ENCODE measurements around the gene BRS3.

BRS3 gene

GRCh38 chrX:136491832-136492231, 4.1 kb downstream of the BRS3 start:
- H3K4me3 ChIP-seq (ENCODE audit: low read depth, low read length), result no peak overlapping the region
- no peak for DNase-seq (ENCODE audit: low read depth)

GRCh38 chrX:136493011-136493410, 5.3 kb downstream of the BRS3 start:
- DNase-seq (ENCODE audit: low read depth), result no peak
- no peak overlapping the region for H3K4me3 ChIP-seq (ENCODE audit: low read depth, low read length)

GRCh38 chrX:136495043-136495442, 7.3 kb downstream of the BRS3 start:
- DNase-seq (ENCODE audit: low read depth), result no peak
- no peak overlapping the region for H3K4me3 ChIP-seq (ENCODE audit: low read depth, low read length)

GRCh38 chrX:136496186-136496763, 8.5 kb downstream of the BRS3 start:
- H3K4me3 ChIP-seq (ENCODE audit: low read depth, low read length), result peak overlapping the region; percentile 73
- DNase-seq (ENCODE audit: low read depth), result no peak

DNA sequence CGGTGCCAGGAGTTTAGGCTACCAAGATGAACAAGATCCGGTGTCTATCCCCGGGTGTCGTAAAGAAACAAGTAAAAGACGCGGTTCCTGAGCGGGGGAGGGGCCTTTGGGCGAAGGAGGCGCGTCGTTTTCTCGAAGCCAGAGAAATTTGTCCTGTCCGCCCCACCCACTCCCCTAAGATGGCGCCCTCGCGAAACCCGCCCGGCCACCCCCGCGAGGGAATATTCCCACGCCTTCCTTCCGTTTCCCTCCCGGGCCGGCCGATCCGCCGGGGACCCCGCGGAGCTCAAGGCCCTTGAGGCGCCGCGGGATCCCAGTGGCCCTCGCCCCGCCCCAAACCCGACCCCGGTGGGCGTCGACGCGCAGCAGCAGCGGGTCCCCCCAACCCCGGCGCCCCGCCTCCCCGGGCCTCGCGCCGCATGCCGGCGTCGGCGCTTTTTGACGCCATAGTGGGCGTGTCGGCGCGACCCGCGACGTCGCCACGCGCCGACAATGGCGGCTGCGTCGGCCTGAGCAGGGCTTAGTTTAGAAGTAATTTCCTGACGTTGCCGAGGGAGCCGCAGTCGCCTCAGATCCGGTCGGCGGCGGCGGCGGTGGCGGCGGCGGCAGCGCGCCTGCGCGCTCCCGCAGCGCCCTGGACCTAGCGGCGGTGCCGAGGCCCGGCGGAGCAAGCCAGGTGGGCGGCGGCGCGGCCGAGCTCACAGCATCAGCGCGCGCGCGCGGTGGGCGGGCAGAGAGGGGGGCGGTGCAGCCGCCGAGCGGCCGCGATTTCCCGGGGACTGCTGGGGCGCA, 9.2 kb downstream of the BRS3 start:
- DNase-seq (ENCODE audit: low read depth), result peak; percentile 51
- H3K4me3 ChIP-seq (ENCODE audit: low read depth, low read length), result peak overlapping the region; percentile 73

GRCh38 chrX:136497556-136498052, 9.9 kb downstream of the BRS3 start, which contains the start of gene HTATSF1:
Gene HTATSF1, plus strand, starts transcription at chrX:136497592. Its CDS starts 93 bp downstream, at chrX:136497685.
- no peak for DNase-seq (ENCODE audit: low read depth)

GRCh38 chrX:136519069-136519468, 31.3 kb downstream of the BRS3 start:
- no peak for DNase-seq (ENCODE audit: low read depth)
- no peak overlapping the region for H3K4me3 ChIP-seq (ENCODE audit: low read depth, low read length)

More at GRCh38 chrX:136497556-136498052, 9.9 kb downstream of the BRS3 start, which contains the start of gene HTATSF1:
- H3K4me3 ChIP-seq (ENCODE audit: low read depth, low read length), result peak within 1 kb of the TSS; percentile 73

- no peak overlapping the region for H3K4me3 ChIP-seq (ENCODE audit: low read depth, low read length)
Measured at GRCh38 chrX:136523770-136524169, 36.0 kb downstream of the BRS3 start.

DNA sequence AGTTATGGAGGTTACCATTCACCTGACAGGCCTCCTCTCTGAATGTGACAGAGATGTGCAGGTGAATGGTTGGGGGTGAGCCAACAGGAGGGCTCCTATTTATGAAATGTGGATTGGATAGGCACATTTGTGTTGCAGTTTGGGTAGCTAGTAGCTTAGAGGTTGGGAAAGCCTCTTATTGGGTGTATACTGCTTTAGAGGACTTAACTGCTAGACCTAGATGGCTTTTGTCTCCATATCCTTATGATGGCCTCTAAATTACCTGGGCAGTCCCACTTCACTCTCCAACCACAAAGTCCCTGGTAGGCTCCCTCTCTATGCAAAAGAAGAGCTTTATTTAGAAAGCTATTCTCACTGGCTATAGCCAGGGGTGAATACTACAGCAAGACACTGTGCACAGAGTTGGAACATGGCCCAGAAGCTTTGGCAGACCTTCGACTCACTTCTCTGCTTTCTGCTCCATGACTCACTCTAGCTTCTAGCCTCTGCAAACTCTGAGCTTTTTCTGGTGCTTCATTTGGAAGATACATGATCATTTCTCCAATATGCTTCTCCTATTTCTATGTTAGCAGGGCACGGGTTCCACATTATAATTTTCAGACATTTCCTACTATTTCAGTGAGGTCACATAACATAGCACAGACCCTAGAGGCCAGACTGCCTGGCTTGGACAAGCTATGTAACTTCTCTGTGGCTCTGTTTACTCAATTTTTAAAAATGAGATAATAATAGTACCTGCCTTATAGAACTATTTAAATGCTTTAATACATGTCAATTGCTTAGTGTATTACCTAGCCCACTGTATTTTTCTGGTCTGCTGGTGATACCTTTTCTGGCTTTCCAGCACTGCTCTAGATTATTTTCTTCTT, 38.2 kb downstream of the BRS3 start:
- DNase-seq (ENCODE audit: low read depth), result peak; percentile 73
- H3K4me3 ChIP-seq (ENCODE audit: low read depth, low read length), result no peak overlapping the region

More at GRCh38 chrX:136523770-136524169, 36.0 kb downstream of the BRS3 start:
- DNase-seq (ENCODE audit: low read depth), result no peak

- H3K4me3 ChIP-seq (ENCODE audit: low read depth, low read length), result no peak overlapping the region
- no peak for DNase-seq (ENCODE audit: low read depth)
Measured at GRCh38 chrX:136528645-136529315, 41.0 kb downstream of the BRS3 start.

DNA sequence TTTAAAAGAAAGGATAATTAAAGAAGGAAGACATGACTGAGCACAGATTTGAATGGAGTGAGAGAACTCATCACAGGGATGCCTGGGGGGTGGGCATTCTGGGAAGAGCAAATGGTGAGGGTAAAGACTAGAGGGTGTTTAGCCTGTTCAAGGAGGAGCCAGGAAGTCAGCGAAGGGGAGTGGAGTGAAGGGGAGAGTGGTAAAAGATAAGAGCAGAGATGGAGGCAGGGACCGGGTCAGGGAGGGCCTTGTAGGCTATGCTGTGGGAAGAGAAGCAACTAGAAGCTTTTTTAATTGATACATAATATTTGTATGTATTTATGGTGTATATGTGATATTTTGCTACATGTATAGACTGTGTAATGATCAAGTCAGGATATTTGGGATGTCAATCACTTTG, 42.0 kb downstream of the BRS3 start:
- H3K4me3 ChIP-seq (ENCODE audit: low read depth, low read length), result no peak overlapping the region
- no peak for DNase-seq (ENCODE audit: low read depth)

DNA sequence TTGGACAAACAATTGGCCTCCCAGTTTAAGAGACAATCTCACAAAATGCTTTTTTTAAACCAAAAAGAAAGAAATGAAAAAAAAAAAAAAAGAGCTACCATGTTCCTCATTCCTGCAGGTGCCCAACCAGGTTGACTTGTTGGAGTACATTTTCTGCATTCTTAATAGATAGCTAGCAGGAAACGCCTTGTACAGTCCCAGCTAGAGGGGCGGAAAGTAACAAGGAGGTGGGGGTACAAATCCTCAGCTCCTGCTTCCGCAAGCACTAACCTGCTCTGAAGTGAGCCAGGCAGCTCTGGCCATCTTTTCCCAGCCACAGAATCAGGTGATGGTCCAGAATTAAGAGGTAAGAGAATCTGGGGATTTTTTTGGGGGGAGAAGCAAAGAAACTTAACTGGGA, 44.2 kb downstream of the BRS3 start, which contains the start of gene VGLL1:
TSS of gene VGLL1 (plus strand) at position 265 of the 400 bp plus-strand sequence. CDS start 3,806 bp downstream, outside the sequence.
- no peak within 1 kb of the TSS for H3K4me3 ChIP-seq (ENCODE audit: low read depth, low read length)
- DNase-seq (ENCODE audit: low read depth), result no peak

GRCh38 chrX:136534131-136534530, 46.4 kb downstream of the BRS3 start:
- H3K4me3 ChIP-seq (ENCODE audit: low read depth, low read length), result no peak overlapping the region
- DNase-seq (ENCODE audit: low read depth), result no peak

DNA sequence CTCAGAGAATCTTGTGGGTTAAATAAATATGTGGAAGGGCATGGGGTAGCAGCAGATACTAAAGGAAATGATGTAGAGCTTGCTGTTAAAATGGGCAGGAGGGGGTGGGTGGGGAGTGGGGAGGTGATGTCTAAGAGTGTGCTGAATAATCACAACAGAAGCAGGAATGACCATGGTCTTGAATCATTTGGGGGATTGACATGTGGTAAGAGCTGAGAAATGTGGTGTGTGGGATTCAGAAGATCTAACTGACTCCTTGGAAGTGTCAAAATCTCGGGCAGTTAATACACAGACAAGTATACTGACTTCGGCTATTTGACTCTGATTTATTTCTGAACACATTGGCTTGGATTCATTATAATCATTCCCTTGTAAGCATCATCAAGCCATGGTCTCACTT, 51.1 kb downstream of the BRS3 start:
- no peak overlapping the region for H3K4me3 ChIP-seq (ENCODE audit: low read depth, low read length)

GRCh38 chrX:136540226-136540625, 52.5 kb downstream of the BRS3 start:
- no peak for DNase-seq (ENCODE audit: low read depth)
- no peak overlapping the region for H3K4me3 ChIP-seq (ENCODE audit: low read depth, low read length)

More for the DNA sequence above, 51.1 kb downstream of the BRS3 start:
- DNase-seq (ENCODE audit: low read depth), result no peak

GRCh38 chrX:136541294-136541693, 53.5 kb downstream of the BRS3 start:
- H3K4me3 ChIP-seq (ENCODE audit: low read depth, low read length), result no peak overlapping the region
- DNase-seq (ENCODE audit: low read depth), result no peak

- H3K4me3 ChIP-seq (ENCODE audit: low read depth, low read length), result no peak overlapping the region
- no peak for DNase-seq (ENCODE audit: low read depth)
Measured at GRCh38 chrX:136542281-136542680, 54.5 kb downstream of the BRS3 start.

Data from skeletal muscle cell (primary cell).